SK-N-SH treated with all-trans-retinoic acid at 6 μM for 48 hours (cell line): ENCODE data around the gene CDK6.

Source experiments
- RARB ChIP-seq: fragments of 250-450 bp; sonication (Bioruptor Pico); IDR thresholded peaks from 2 replicates; pipeline ENCODE4 v1.8.0; 2021; ENCODE audit warnings: mild to moderate bottlenecking, moderate library complexity
- SNAI2 ChIP-seq: fragments of 250-450 bp; sonication (Bioruptor Pico); IDR thresholded peaks from 2 replicates; pipeline ENCODE4 v1.5.0; 2020; ENCODE audit warnings: mild to moderate bottlenecking, moderate library complexity
- ZFP30 ChIP-seq: fragments of 450-650 bp; formaldehyde crosslinking; IDR thresholded peaks from 2 replicates; pipeline ENCODE4 v1.5.0; 2022; ENCODE audit warnings: mild to moderate bottlenecking, moderate library complexity

GRCh38 chr7:92785923-92786322 is 50.5 kb downstream of the CDK6 start:
- TF ChIP-seq SNAI2 (CRISPR knock-in tag) (peak; percentile 81; the same call in 1 of the 2 replicates), ZFP30 (CRISPR knock-in tag) (no peak), RARB (CRISPR knock-in tag) (no peak)
